OCI-LY1 (cell line): ENCODE results near the gene GGPS1.
A peak's percentile ranks its signal among the peaks of the same experiment; 100 is the strongest.
"Not testable (repeated sequence)": the region's sequence is repeated elsewhere in the genome, so short reads cannot be mapped to it uniquely, and the experiment has no call there.

ENCODE experiments used
- H2AFZ ChIP-seq: fragments of 200-600 bp; sonication (generic), shearing (Covaris generic); 2 replicates; pipeline ENCODE4 v1.6.0; 2014; ENCODE audit warnings: antibody characterized with exemption, mild to moderate bottlenecking, low read length
- H3F3A ChIP-seq: fragments of 200-600 bp; sonication (generic), shearing (Covaris generic); 2 replicates; pipeline ENCODE4 v1.6.0; 2014; ENCODE audit warnings: mild to moderate bottlenecking, antibody characterized with exemption, low read length, moderate library complexity; ENCODE audit not compliant: insufficient read depth
- H3K27ac ChIP-seq: fragments of 200-600 bp; sonication (generic); 2 replicates; pipeline ENCODE4 v1.5.1; 2014; ENCODE audit warnings: low read length, mixed run types, mild to moderate bottlenecking, low read depth; ENCODE audit not compliant: poor library complexity, severe bottlenecking
- H3K27me3 ChIP-seq: fragments of 200-600 bp; sonication (generic); 2 replicates; pipeline ENCODE4 v1.6.0; 2014; ENCODE audit warnings: antibody characterized with exemption, mild to moderate bottlenecking, low read length, moderate library complexity; ENCODE audit not compliant: insufficient read depth
- H3K36me3 ChIP-seq: fragments of 200-600 bp; sonication (generic); 2 replicates; pipeline ENCODE4 v1.6.1; 2014; ENCODE audit warnings: mild to moderate bottlenecking, antibody characterized with exemption, low read length, moderate library complexity, mixed read lengths; ENCODE audit not compliant: insufficient read depth
- H3K4me1 ChIP-seq: fragments of 200-600 bp; sonication (generic); 2 replicates; pipeline ENCODE4 v1.5.1; 2014; ENCODE audit warnings: mild to moderate bottlenecking, low read length, moderate library complexity; ENCODE audit not compliant: insufficient read depth, severe bottlenecking
- H3K4me2 ChIP-seq: fragments of 200-600 bp; sonication (generic), shearing (Covaris generic); 2 replicates; pipeline ENCODE4 v1.6.1; 2014; ENCODE audit warnings: low read length
- H3K4me3 ChIP-seq: fragments of 200-600 bp; sonication (generic); 2 replicates; pipeline ENCODE4 v1.5.1; 2014; ENCODE audit warnings: low read length, low read depth, mild to moderate bottlenecking, mixed read lengths; ENCODE audit not compliant: poor library complexity, severe bottlenecking
- H3K79me2 ChIP-seq: fragments of 200-600 bp; shearing (Covaris generic); 2 replicates; pipeline ENCODE4 v1.6.1; 2016; ENCODE audit warnings: mixed run types, low read length, mixed read lengths; ENCODE audit not compliant: insufficient read depth
- H3K9ac ChIP-seq: fragments of 200-600 bp; sonication (generic), shearing (Covaris generic); 2 replicates; pipeline ENCODE4 v1.6.1; 2014; ENCODE audit warnings: mild to moderate bottlenecking, low read length, mixed read lengths
- H3K9me2 ChIP-seq: fragments of 200-600 bp; sonication (generic), shearing (Covaris generic); 2 replicates; pipeline ENCODE4 v1.6.1; 2014; ENCODE audit warnings: low read depth, mild to moderate bottlenecking, low read length, mixed read lengths
- H3K9me3 ChIP-seq: fragments of 200-600 bp; shearing (Covaris generic); 2 replicates; pipeline ENCODE4 v1.6.1; 2014; ENCODE audit warnings: low read length, mixed read lengths
- H4K20me1 ChIP-seq: fragments of 200-600 bp; sonication (generic), shearing (Covaris generic); 2 replicates; pipeline ENCODE4 v1.6.0; 2016; ENCODE audit warnings: mild to moderate bottlenecking, low read length; ENCODE audit not compliant: insufficient read depth
- CTCF ChIP-seq: fragments of 200-600 bp; sonication (generic), shearing (Covaris generic); IDR thresholded peaks from 2 replicates; pipeline ENCODE4 v1.5.1; 2017; ENCODE audit warnings: mild to moderate bottlenecking, antibody characterized with exemption, low read length, moderate library complexity, mixed read lengths
- EZH2 ChIP-seq: fragments of 200-600 bp; sonication (generic), shearing (Covaris generic); IDR thresholded peaks from 2 replicates; pipeline ENCODE4 v1.8.0; 2017; ENCODE audit warnings: borderline replicate concordance, mixed run types, mild to moderate bottlenecking, antibody characterized with exemption, low read length, moderate library complexity, mixed read lengths

The GGPS1 gene

GRCh38 chr1:235304549-235305451 is 23.6 kb upstream of the GGPS1 start:
- no peaks in the 10 kb centered on the region for H3K27me3 ChIP-seq
- H4K20me1 ChIP-seq, result no peaks in the 10 kb centered on the region
- peaks cover 78% of the 10 kb centered on the region for H3K79me2 ChIP-seq
- no peaks in the 10 kb centered on the region for H3K9me3 ChIP-seq
- peaks cover 13% of the 10 kb centered on the region for H3K4me1 ChIP-seq
- H3K9ac ChIP-seq, result no peak overlapping the region
- peak overlapping the region; percentile 36 for H3K27ac ChIP-seq
- peaks cover 9% of the 10 kb centered on the region; the same call in 1 of the 2 replicates for H3K36me3 ChIP-seq
- H2AFZ ChIP-seq, result no peak overlapping the region
- no peaks in the 10 kb centered on the region for H3K9me2 ChIP-seq
- H3F3A ChIP-seq, result no peaks in the 10 kb centered on the region; the same call in 1 of the 2 replicates
- peak overlapping the region; percentile 2; the same call in 1 of the 2 replicates for H3K4me2 ChIP-seq
- no peak overlapping the region for H3K4me3 ChIP-seq
- TF ChIP-seq EZH2, result no peak
- TF ChIP-seq CTCF, result no peak

GRCh38 chr1:235307158-235308124 is 20.9 kb upstream of the GGPS1 start:
- H3K27ac ChIP-seq, result no peak overlapping the region
- H3K4me1 ChIP-seq, result peaks cover 13% of the 10 kb centered on the region
- no peaks in the 10 kb centered on the region; the same call in 1 of the 2 replicates for H3F3A ChIP-seq
- TF ChIP-seq CTCF, result no peak
- TF ChIP-seq EZH2, result no peak
- H3K9me2 ChIP-seq, result no peaks in the 10 kb centered on the region
- peaks cover 79% of the 10 kb centered on the region for H3K79me2 ChIP-seq
- H3K9me3 ChIP-seq, result no peaks in the 10 kb centered on the region
- no peaks in the 10 kb centered on the region for H4K20me1 ChIP-seq
- no peak overlapping the region for H2AFZ ChIP-seq
- peaks cover 30% of the 10 kb centered on the region for H3K36me3 ChIP-seq
- H3K4me2 ChIP-seq, result no peak overlapping the region
- H3K27me3 ChIP-seq, result no peaks in the 10 kb centered on the region
- H3K4me3 ChIP-seq, result no peak overlapping the region
- no peak overlapping the region for H3K9ac ChIP-seq

- peaks cover 17% of the 10 kb centered on the region for H3K4me1 ChIP-seq
- H3K36me3 ChIP-seq, result peaks cover 33% of the 10 kb centered on the region
- H4K20me1 ChIP-seq, result not testable (repeated sequence)
These were observed 19.2 kb upstream of the GGPS1 start for GRCh38 chr1:235309206-235309605.

More at GRCh38 chr1:235309206-235309605, 19.2 kb upstream of the GGPS1 start:
- H3K27me3 ChIP-seq, H3F3A ChIP-seq, H3K9ac ChIP-seq, H3K9me3 ChIP-seq, H3K4me3 ChIP-seq, H2AFZ ChIP-seq, H3K9me2 ChIP-seq, H3K4me2 ChIP-seq, H3K27ac ChIP-seq: not testable (repeated sequence)
- H3K79me2 ChIP-seq, result peaks cover 79% of the 10 kb centered on the region
